ENCODE data around the gene BPIFA1. TPM values are rescaled to one million over a fixed set of nuclear protein-coding genes. Genes with fewer than 3 reads are reported as not detected.

The BPIFA1 gene
- polyA plus RNA-seq, 3 donors: not detected

DNA sequence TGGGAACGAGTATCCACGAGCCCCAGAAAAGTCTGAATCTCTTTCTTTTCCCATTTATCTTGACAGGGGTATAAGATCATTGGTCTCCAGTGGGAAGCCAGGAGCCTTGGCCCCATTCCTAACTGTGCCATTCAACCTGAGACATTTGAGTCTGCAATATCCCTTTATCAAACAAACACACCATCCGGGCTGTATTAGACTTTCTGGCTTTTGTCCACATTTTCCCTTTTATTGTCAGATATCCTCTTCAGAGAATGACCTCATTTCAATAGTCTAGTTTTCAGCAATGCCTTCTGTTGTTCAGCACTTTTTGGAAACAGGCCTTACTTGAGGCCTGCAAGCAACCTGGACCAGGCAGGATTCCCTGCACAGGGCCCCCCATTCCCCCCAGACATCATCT is 15.7 kb downstream of the BPIFA1 start:
- no peaks in the 10 kb centered on the region for H4K20me1 ChIP-seq (ENCODE audit: insufficient read depth, low read length)

DNA sequence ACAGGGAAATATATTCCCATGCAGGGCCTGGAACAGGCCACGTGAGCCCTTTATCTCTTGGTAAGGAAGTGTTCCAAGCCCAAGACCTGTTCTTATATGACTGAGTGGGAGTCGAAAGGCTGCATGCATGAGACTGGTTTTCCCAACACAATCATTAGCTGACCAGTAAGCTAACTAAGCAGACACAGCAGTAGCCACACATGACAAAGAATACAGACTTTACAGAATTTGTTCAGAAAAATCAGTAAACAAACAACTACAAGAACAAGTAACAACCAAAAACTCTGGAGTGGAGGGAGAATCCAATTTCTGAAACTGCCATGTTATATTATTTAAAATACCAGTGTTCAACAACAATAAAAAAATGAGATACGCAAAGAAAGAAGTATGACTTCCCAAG is 16.7 kb downstream of the BPIFA1 start:
- Mint-ChIP-seq H3K27me3 (ENCODE audit: low read depth in 3 of 3) (peaks cover 0 to 4% (median 0%) of the 10 kb centered on the region in 3 donors), H3K4me1 (peaks cover 5% of the 10 kb centered on the region), H3K36me3 (no peaks in the 10 kb centered on the region), H3K27ac (no peak overlapping the region), H3K9me3 (peaks cover 0 to 4% (median 2%) of the 10 kb centered on the region in 7 donors), H3K4me3 (no peak overlapping the region)
- no peak overlapping the region for H3K9ac ChIP-seq (ENCODE audit: insufficient read depth, low read length, poor library complexity, severe bottlenecking)
- H3K9me3 ChIP-seq (replicated peaks in 1 of 2; ENCODE audit: control insufficient read depth in 1 of 2, insufficient read depth in 1 of 2, low read length in 2 of 2): no peaks in the 10 kb centered on the region
- H2AFZ ChIP-seq (ENCODE audit: insufficient read depth, low read depth, low read length, poor library complexity, severe bottlenecking): no peak overlapping the region
- no peak overlapping the region for H3K4me2 ChIP-seq (replicated peaks; ENCODE audit: extremely low read depth, low read length, poor library complexity, severe bottlenecking)
- H3K4me3 ChIP-seq (replicated peaks in 1 of 3; ENCODE audit: low read depth in 2 of 3, low read length in 3 of 3): no peak overlapping the region
- WGBS (ENCODE audit: insufficient coverage): no CpG with 5 or more reads among the region's 3 CpGs
- TF ChIP-seq, protein P1, sequence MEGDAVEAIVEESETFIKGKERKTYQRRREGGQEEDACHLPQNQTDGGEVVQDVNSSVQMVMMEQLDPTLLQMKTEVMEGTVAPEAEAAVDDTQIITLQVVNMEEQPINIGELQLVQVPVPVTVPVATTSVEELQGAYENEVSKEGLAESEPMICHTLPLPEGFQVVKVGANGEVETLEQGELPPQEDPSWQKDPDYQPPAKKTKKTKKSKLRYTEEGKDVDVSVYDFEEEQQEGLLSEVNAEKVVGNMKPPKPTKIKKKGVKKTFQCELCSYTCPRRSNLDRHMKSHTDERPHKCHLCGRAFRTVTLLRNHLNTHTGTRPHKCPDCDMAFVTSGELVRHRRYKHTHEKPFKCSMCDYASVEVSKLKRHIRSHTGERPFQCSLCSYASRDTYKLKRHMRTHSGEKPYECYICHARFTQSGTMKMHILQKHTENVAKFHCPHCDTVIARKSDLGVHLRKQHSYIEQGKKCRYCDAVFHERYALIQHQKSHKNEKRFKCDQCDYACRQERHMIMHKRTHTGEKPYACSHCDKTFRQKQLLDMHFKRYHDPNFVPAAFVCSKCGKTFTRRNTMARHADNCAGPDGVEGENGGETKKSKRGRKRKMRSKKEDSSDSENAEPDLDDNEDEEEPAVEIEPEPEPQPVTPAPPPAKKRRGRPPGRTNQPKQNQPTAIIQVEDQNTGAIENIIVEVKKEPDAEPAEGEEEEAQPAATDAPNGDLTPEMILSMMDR (IDR thresholded peaks at IDR 0.05): no peak
- H3K4me1 ChIP-seq (ENCODE audit: control insufficient read depth in 1 of 2, insufficient read depth in 2 of 2, low read length in 2 of 2): no peaks in the 10 kb centered on the region
- no peaks in the 10 kb centered on the region for H3K36me3 ChIP-seq (replicated peaks in 1 of 2; ENCODE audit: control insufficient read depth in 1 of 2, insufficient read depth in 2 of 2, low read length in 2 of 2)
- H3K27me3 ChIP-seq (ENCODE audit: control insufficient read depth in 2 of 2, insufficient read depth in 2 of 2, low read length in 2 of 2): no peaks in the 10 kb centered on the region
- intact Hi-C loops (cut with micrococcal nuclease): no loop called here
- no peak overlapping the region for H3K27ac ChIP-seq (ENCODE audit: low read depth in 1 of 2, low read length in 2 of 2)
- no peaks in the 10 kb centered on the region for H3K79me2 ChIP-seq (ENCODE audit: insufficient read depth, low read length)
- no peaks in the 10 kb centered on the region for H4K20me1 ChIP-seq (ENCODE audit: insufficient read depth, low read length)
- DNase-seq: no peak

More for the DNA sequence above, 15.7 kb downstream of the BPIFA1 start:
- peaks cover 5% of the 10 kb centered on the region for H3K4me1 Mint-ChIP-seq
- Histone ChIP-seq H3K9ac (ENCODE audit: insufficient read depth, low read length, poor library complexity, severe bottlenecking) (no peak overlapping the region), H3K27ac (ENCODE audit: low read depth in 1 of 2, low read length in 2 of 2) (no peak overlapping the region), H3K36me3 (replicated peaks in 1 of 2; ENCODE audit: control insufficient read depth in 1 of 2, insufficient read depth in 2 of 2, low read length in 2 of 2) (no peaks in the 10 kb centered on the region), H3K9me3 (replicated peaks in 1 of 2; ENCODE audit: control insufficient read depth in 1 of 2, insufficient read depth in 1 of 2, low read length in 2 of 2) (no peaks in the 10 kb centered on the region), H3K79me2 (ENCODE audit: insufficient read depth, low read length) (no peaks in the 10 kb centered on the region), H2AFZ (ENCODE audit: insufficient read depth, low read depth, low read length, poor library complexity, severe bottlenecking) (no peak overlapping the region), H3K4me1 (ENCODE audit: control insufficient read depth in 1 of 2, insufficient read depth in 2 of 2, low read length in 2 of 2) (no peaks in the 10 kb centered on the region), H3K4me2 (replicated peaks; ENCODE audit: extremely low read depth, low read length, poor library complexity, severe bottlenecking) (no peak overlapping the region), H3K27me3 (ENCODE audit: control insufficient read depth in 2 of 2, insufficient read depth in 2 of 2, low read length in 2 of 2) (no peaks in the 10 kb centered on the region), H3K4me3 (replicated peaks in 1 of 3; ENCODE audit: low read depth in 2 of 3, low read length in 3 of 3) (no peak overlapping the region)
- H3K4me3 Mint-ChIP-seq: no peak overlapping the region
- H3K36me3 Mint-ChIP-seq: no peaks in the 10 kb centered on the region
- intact Hi-C loops (cut with micrococcal nuclease): no loop called here
- peaks cover 0 to 4% (median 2%) of the 10 kb centered on the region in 7 donors for H3K9me3 Mint-ChIP-seq
- TF ChIP-seq, protein P1 (IDR thresholded peaks at IDR 0.05): no peak
- DNase-seq: no peak
- no peak overlapping the region for H3K27ac Mint-ChIP-seq
- 100% methylated on average over 2 of the region's 3 CpGs for WGBS (ENCODE audit: insufficient coverage)
- H3K27me3 Mint-ChIP-seq (ENCODE audit: low read depth in 3 of 3): peaks cover 0 to 4% (median 0%) of the 10 kb centered on the region in 3 donors

Data from CD14-positive monocyte (primary cell).